HCT116 (cell line): ENCODE results near the gene SLC12A5.

ENCODE experiments used
- CTCF ChIP-seq, 3 experiments: fragments of 200-600 bp in 1 of 3; sonication (generic) in 1 of 3; IDR thresholded peaks in 2 of 3; conservative IDR thresholded peaks in 1 of 3; 2 replicates each; pipeline ENCODE4 v1.5.1; 2012 to 2017; ENCODE audit warnings: low read depth in 2 of 3, low read length in 2 of 3, antibody characterized with exemption in 1 of 3, borderline replicate concordance in 1 of 3, control low read depth in 1 of 3, mild to moderate bottlenecking in 1 of 3, mixed read lengths in 1 of 3, mixed run types in 1 of 3, moderate library complexity in 1 of 3; ENCODE audit not compliant: insufficient read depth in 1 of 3
- MAX ChIP-seq: IDR thresholded peaks from 2 replicates; pipeline ENCODE4 v1.6.1; 2012
- REST ChIP-seq: IDR thresholded peaks from 2 replicates; pipeline ENCODE4 v1.6.1; 2012; ENCODE audit warnings: low read depth

- TF ChIP-seq CTCF (IDR thresholded peaks at IDR 0.05 in 2 of 3, conservative IDR thresholded peaks at IDR 0.05 in 1 of 3; ENCODE audit: borderline replicate concordance in 1 of 3, insufficient read depth in 1 of 3, low read depth in 2 of 3, low read length in 2 of 3) (no peak), MAX (no peak), REST (no peak)
Observed at GRCh38 chr20:46023148-46023484, 5.9 kb upstream of the SLC12A5 start.
